H1 (cell line): ENCODE data around the gene FHAD1. TPM values are rescaled to one million over a fixed set of nuclear protein-coding genes. Genes with fewer than 3 reads are reported as not detected.

Experiments
- HDAC6 ChIP-seq: IDR thresholded peaks from one replicate; pipeline ENCODE4 v1.7.1; 2012; ENCODE audit warnings: low read depth, mild to moderate bottlenecking, inconsistent platforms, low read length, moderate library complexity
- NANOG ChIP-seq: IDR thresholded peaks from 2 replicates; pipeline ENCODE4 v1.6.1; 2011; ENCODE audit warnings: low read length, low read depth, mild to moderate bottlenecking, inconsistent platforms; ENCODE audit not compliant: insufficient read depth, poor library complexity, severe bottlenecking
- POLR2A ChIP-seq, 2 experiments: IDR thresholded peaks; 1 replicate in 1 of 2; 2 replicates in 1 of 2; pipeline ENCODE4 v1.6.1; 2011; ENCODE audit warnings: low read depth in 2 of 2, low read length in 2 of 2, mild to moderate bottlenecking in 2 of 2; ENCODE audit errors: control extremely low read depth in 1 of 2
- SIN3A ChIP-seq, 2 experiments: IDR thresholded peaks in 1 of 2; conservative IDR thresholded peaks in 1 of 2; 2 replicates each; pipeline ENCODE4 v1.6.1; 2011 to 2012; ENCODE audit warnings: low read length in 2 of 2, improper control_type of control experiment in 1 of 2, low read depth in 1 of 2, mild to moderate bottlenecking in 1 of 2
- SIX5 ChIP-seq: IDR thresholded peaks from 2 replicates; pipeline ENCODE4 v1.6.1; 2011; ENCODE audit warnings: mild to moderate bottlenecking, low read depth, low read length
- SP2 ChIP-seq: IDR thresholded peaks from 2 replicates; pipeline ENCODE4 v1.6.1; 2012; ENCODE audit warnings: mild to moderate bottlenecking, low read length, inconsistent platforms
- polyA plus RNA-seq, 7 experiments: library from polyadenylated mRNA; depleted of rRNA in 3 of 7; stranded (reverse) in 5 of 7; unstranded in 2 of 7; fragments of >200 nt in 5 of 7; fragments of 200-250 nt in 2 of 7; gene quantifications; 1 replicate in 5 of 7; 2 replicates in 1 of 7; 4 replicates in 1 of 7; pipeline versions ENCODE4 v1.2.1 to v1.2.3, GENCODE V29; 2011 to 2013; ENCODE audit warnings: missing spikeins in 2 of 7, mixed read lengths in 2 of 7
- total RNA-seq: library from RNA; stranded (reverse); fragmentation: NEBNext Ultra II Directional; extraction: Animal tissue kit (Norgen Biotek cat#: 25700); gene quantifications from 2 replicates; pipeline ENCODE4 v1.2.1, GENCODE V29; 2021

The FHAD1 gene
- total and polyA plus RNA-seq, 2 of the 8 experiments (the other 6 are each of a cell fraction or from before 2014, with no cell fraction given), result 0.39 to 0.69 TPM

- no peak for TF ChIP-seq HDAC6
- no peak for TF ChIP-seq SIN3A (conservative IDR thresholded peaks at IDR 0.05 in 1 of 2, IDR thresholded peaks at IDR 0.05 in 1 of 2; ENCODE audit: low read depth in 1 of 2, low read length in 2 of 2)
- no peak for TF ChIP-seq SP2
- no peak for TF ChIP-seq NANOG
- TF ChIP-seq SIX5, result no peak
- no peak for TF ChIP-seq POLR2A (IDR thresholded peaks at IDR 0.05; ENCODE audit: control extremely low read depth in 1 of 2, low read depth in 2 of 2, low read length in 2 of 2)
- TF ChIP-seq, all 59 proteins: peak for 0
These were observed 135.8 kb downstream of the FHAD1 start (continued) for GRCh38 chr1:15382601-15383518.
